GM10248 (cell line): ENCODE data around the gene CHID1.

Source experiments
- CTCF ChIA-PET: fragments of 300-600 bp; sonication (Branson Sonifier 250); formaldehyde crosslinking; extraction: SDS; loops from one replicate; lab custom pipeline; 2021; ENCODE audit warnings: antibody characterized with exemption; lab: Yijun Ruan, JAX
- POLR2A ChIA-PET: fragments of 350-650 bp; sonication (Branson Sonifier 250); formaldehyde crosslinking; extraction: SDS; loops from one replicate; lab custom pipeline; 2020; ENCODE audit warnings: antibody characterized with exemption; lab: Yijun Ruan, JAX
- DNase-seq: peaks from one replicate; pipeline ENCODE4 v3.0.0; 2012; ENCODE audit errors: extremely low spot score
- TF ChIP-seq, protein P1 (sequence below): IDR thresholded peaks from 2 replicates; pipeline ENCODE4 v1.5.1; 2012; ENCODE audit warnings: mild to moderate bottlenecking, low read depth; ENCODE audit errors: extremely low read depth, missing control alignments, control extremely low read depth

Gene CHID1

DNA sequence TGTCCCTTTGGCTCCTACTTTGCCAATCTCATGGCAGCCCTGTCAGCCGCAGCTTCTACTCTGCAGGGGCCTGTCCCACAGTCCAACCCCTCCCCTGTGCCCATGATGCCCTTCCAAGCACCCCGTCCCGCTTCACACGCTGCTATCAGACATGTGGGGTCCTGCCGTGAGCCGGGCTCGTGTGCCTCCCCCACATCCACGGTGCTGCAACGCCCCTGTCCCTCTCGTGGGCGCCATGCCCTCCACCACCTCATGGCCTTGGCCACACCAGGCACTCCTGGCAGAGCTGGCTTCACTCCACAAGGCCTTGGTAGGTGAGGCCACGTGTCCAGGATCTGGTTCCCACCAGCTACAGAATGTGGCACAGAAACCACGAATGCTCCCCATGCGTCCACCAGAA lies 23.0 kb downstream of the CHID1 start:
- DNase-seq, result no peak
- ChIA-PET POLR2A (no interaction called here), CTCF (interaction anchor here (1.0 to 1.5 kb wide), 2 partner anchors 8 to 1264 kb away, joined by 3 to 5 read pairs; no protein-coding TSS in a partner anchor)
- TF ChIP-seq, protein P1, sequence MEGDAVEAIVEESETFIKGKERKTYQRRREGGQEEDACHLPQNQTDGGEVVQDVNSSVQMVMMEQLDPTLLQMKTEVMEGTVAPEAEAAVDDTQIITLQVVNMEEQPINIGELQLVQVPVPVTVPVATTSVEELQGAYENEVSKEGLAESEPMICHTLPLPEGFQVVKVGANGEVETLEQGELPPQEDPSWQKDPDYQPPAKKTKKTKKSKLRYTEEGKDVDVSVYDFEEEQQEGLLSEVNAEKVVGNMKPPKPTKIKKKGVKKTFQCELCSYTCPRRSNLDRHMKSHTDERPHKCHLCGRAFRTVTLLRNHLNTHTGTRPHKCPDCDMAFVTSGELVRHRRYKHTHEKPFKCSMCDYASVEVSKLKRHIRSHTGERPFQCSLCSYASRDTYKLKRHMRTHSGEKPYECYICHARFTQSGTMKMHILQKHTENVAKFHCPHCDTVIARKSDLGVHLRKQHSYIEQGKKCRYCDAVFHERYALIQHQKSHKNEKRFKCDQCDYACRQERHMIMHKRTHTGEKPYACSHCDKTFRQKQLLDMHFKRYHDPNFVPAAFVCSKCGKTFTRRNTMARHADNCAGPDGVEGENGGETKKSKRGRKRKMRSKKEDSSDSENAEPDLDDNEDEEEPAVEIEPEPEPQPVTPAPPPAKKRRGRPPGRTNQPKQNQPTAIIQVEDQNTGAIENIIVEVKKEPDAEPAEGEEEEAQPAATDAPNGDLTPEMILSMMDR, result no peak

DNA sequence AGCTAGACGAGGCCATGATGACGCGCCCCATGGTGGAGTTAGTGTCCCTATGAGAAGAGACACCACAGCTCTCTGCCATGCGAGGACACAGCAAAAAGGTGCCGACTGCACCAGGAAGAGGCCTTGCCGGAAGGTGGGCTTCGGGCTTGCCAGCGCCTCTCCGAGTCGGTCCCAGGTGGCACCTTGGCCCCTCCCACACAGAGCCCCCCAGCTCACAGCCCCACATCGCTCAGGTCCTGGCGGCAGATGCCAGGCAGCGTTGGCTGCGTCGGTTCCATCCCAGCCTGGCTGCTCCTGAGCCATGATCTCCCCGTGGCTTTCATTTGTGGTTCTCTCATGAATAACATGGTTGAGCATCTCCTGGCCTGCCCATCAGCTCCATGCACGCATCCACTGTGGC lies 24.0 kb downstream of the CHID1 start:
- POLR2A ChIA-PET, result no interaction called here
- TF ChIP-seq, protein P1, result no peak
- CTCF ChIA-PET, result no interaction called here
- DNase-seq, result no peak

DNA sequence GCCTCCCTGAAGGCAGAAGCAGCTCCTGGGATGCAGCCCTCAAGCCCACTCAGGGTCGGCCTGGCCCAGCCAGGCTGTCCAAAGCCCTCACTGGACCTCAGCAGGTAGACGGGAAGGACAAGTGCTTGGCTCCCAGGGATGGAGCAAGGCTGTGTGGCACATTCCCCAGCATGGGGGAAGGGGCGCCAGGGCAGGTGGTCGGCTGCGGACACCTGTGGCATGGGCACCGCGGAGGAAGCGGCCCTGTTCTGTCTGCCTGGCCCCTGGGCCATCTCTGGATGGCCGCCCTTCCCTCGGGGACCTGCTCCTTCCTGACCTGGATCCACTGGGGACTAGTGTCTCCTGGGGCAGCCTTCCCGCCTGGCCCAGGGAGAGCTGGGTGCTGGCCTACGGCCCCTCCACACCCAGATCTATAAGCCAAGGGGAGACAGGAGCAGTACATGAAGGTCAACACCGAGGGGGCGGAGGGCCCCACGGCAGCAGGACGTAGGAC lies 26.0 kb downstream of the CHID1 start:
- ChIA-PET POLR2A (no interaction called here), CTCF (no interaction called here)
- no peak for DNase-seq
- TF ChIP-seq, protein P1, result no peak

DNA sequence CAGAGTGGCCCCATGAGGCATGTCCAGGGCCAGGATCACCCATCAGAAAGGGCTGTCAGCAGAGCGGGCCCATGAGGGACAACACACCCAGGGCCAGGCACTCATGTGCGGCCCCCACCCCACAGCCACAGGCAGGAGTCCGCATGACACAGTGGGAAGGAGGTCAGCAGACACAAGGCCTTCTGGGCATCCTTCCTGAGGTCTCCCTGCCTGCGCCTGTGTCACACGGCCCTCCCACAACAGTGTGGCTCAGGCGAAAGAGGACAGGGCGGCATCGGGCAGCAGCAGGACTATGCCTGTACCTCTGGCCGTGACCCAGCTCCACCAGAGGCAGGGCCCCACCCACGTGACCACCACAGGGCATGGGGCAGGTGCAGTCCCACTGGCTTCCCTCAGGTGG lies 27.1 kb downstream of the CHID1 start:
- TF ChIP-seq, protein P1, result no peak
- DNase-seq, result no peak
- POLR2A ChIA-PET, result no interaction called here
- CTCF ChIA-PET, result no interaction called here

DNA sequence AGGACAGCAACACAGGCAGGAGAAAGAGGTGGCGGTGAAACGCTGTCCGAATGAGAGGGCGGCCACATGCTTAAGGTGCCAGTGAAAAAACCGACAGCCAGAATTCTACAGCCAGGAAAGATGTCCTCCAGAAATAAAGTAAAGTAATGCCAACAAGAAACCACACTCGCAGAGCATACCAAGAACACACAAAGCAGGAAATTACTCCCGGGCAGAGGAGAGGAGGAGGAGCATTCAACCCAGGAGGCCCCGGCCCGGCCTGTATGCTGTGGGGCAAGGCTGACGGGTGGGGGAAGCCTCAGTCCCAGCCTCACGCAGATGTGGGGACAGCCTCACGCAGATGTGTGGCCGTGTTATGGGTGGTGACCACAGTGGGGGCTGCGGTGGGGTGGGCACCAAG lies 28.0 kb downstream of the CHID1 start:
- TF ChIP-seq, protein P1, result no peak
- DNase-seq, result no peak
- ChIA-PET CTCF (no interaction called here), POLR2A (no interaction called here)

DNA sequence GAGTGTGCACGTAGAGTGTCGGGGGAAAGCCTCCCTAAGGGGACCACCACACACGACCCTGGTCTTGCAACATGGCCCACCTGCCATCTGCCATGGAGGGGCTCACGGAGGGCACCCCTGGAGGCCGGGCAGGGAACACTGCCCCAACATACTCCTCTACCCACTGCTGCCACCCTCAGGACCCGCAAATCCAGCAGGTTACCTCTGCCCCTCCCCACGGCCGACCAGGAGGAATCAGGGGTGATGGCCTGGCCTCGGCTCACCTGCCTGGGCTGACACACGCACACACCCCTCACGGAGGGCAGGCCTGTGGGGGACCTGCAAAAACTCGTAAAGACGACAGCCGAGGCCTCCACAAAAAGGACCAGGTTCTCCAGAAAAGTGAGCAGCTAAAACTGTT lies 30.2 kb downstream of the CHID1 start:
- ChIA-PET CTCF (no interaction called here), POLR2A (no interaction called here)
- DNase-seq, result no peak

More for the DNA sequence above, 30.2 kb downstream of the CHID1 start:
- TF ChIP-seq, protein P1, result no peak
